Adrenal gland (tissue), 5 donors: ENCODE measurements around the gene NXPH1.

Experiments
- POLR2A ChIP-seq, 2 donors: fragments of 450-650 bp; IDR thresholded peaks; one replicate each; pipeline ENCODE4 v1.6.1; 2017; ENCODE audit warnings: antibody characterized with exemption in 2 of 2, mild to moderate bottlenecking in 2 of 2, moderate library complexity in 1 of 2
- TF ChIP-seq, protein P1 (sequence below), 6 experiments: fragments of 450-650 bp in 4 of 6; fragments of 200-600 bp in 2 of 6; sonication (generic) in 1 of 6; IDR thresholded peaks; 1 replicate in 5 of 6; 2 replicates in 1 of 6; pipeline versions ENCODE4 v1.5.1 to v1.8.0; 2016 to 2021; ENCODE audit warnings: antibody characterized with exemption in 6 of 6, mild to moderate bottlenecking in 2 of 6, moderate library complexity in 1 of 6
- donor health status: DM: no; HTN: no; CAD: no.

DNA sequence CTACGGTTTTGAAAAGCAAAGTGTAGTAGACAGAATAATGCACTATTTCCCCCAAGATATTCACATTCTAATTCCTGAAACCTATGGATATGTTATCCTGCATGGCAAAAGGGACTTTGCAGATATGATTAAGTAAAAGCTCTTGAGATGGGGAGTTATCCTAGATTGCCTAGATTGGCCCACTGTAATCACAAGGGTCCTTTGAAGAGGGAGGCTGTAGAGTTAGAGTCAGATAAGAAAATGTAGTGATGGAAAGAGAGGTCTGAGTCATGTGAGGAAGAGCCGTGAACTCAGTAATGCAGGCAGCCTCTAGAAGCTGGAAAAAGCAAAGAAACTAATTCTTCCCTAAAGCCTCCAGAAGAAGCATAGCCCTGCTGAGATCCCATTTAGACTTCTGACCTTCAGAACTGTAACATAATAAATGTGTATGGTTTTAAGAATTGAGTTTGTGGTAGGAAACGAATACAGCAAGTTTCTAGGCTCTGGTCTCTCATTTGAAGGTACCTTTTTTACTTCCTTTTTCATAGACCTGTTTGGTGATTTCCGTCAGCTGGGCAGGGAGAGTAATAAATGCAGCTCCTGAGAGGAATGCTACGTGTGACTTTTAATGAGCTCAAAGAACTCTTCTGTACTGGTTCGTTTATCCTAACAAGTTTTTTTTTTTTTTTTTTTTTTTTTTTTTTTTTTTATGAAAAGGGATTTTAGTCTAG lies 41.9 kb upstream of the NXPH1 start:
- TF ChIP-seq, protein P1, sequence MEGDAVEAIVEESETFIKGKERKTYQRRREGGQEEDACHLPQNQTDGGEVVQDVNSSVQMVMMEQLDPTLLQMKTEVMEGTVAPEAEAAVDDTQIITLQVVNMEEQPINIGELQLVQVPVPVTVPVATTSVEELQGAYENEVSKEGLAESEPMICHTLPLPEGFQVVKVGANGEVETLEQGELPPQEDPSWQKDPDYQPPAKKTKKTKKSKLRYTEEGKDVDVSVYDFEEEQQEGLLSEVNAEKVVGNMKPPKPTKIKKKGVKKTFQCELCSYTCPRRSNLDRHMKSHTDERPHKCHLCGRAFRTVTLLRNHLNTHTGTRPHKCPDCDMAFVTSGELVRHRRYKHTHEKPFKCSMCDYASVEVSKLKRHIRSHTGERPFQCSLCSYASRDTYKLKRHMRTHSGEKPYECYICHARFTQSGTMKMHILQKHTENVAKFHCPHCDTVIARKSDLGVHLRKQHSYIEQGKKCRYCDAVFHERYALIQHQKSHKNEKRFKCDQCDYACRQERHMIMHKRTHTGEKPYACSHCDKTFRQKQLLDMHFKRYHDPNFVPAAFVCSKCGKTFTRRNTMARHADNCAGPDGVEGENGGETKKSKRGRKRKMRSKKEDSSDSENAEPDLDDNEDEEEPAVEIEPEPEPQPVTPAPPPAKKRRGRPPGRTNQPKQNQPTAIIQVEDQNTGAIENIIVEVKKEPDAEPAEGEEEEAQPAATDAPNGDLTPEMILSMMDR (IDR thresholded peaks at IDR 0.05): no peak
- no peak for TF ChIP-seq POLR2A (IDR thresholded peaks at IDR 0.05)
